Immature natural killer cell (primary cell): ENCODE measurements around the gene EDN3. TPM values are rescaled to one million over a fixed set of nuclear protein-coding genes. Genes with fewer than 3 reads are reported as not detected.
"Not testable (repeated sequence)": the region's sequence is repeated elsewhere in the genome, so short reads cannot be mapped to it uniquely, and the experiment has no call there.

Source experiments
- DNase-seq, 3 donors: peaks; one replicate each; pipeline ENCODE4 v3.0.0; 2022; ENCODE audit warnings: mixed read lengths in 1 of 3
- H3K27ac Mint-ChIP-seq, 6 donors: one replicate each; pipeline ENCODE4 v1.8.0; 2020; ENCODE audit warnings: mixed read lengths in 6 of 6, mild to moderate bottlenecking in 5 of 6, inconsistent platforms in 4 of 6, moderate library complexity in 3 of 6
- H3K27me3 Mint-ChIP-seq, 3 donors: one replicate each; pipeline ENCODE4 v1.8.0; 2020 to 2021; ENCODE audit warnings: low read depth in 3 of 3, mild to moderate bottlenecking in 3 of 3, mixed read lengths in 3 of 3, moderate library complexity in 3 of 3, inconsistent platforms in 1 of 3
- H3K36me3 Mint-ChIP-seq, 3 donors: one replicate each; pipeline ENCODE4 v1.8.0; 2020; ENCODE audit warnings: mixed read lengths in 3 of 3, inconsistent platforms in 2 of 3, mild to moderate bottlenecking in 2 of 3
- H3K4me1 Mint-ChIP-seq, 2 donors: one replicate each; pipeline ENCODE4 v1.8.0; 2020; ENCODE audit warnings: inconsistent platforms in 2 of 2, mild to moderate bottlenecking in 2 of 2, mixed read lengths in 2 of 2, moderate library complexity in 1 of 2
- H3K4me3 Mint-ChIP-seq, 5 donors: one replicate each; pipeline ENCODE4 v1.8.0; 2020; ENCODE audit warnings: mild to moderate bottlenecking in 5 of 5, mixed read lengths in 5 of 5, inconsistent platforms in 3 of 5, moderate library complexity in 3 of 5
- H3K9me3 Mint-ChIP-seq, 6 donors: one replicate each; pipeline ENCODE4 v1.8.0; 2020; ENCODE audit warnings: mild to moderate bottlenecking in 6 of 6, mixed read lengths in 6 of 6, inconsistent platforms in 4 of 6, moderate library complexity in 3 of 6
- polyA plus RNA-seq, 3 donors: library from polyadenylated mRNA; unstranded; fragments of 300-500 nt; fragmentation: Illumina TruSeq; gene quantifications; one replicate each; pipeline ENCODE4 v1.2.3, GENCODE V29; 2021

The EDN3 gene
- polyA plus RNA-seq, 3 donors from 2014 or later, result not detected

DNA sequence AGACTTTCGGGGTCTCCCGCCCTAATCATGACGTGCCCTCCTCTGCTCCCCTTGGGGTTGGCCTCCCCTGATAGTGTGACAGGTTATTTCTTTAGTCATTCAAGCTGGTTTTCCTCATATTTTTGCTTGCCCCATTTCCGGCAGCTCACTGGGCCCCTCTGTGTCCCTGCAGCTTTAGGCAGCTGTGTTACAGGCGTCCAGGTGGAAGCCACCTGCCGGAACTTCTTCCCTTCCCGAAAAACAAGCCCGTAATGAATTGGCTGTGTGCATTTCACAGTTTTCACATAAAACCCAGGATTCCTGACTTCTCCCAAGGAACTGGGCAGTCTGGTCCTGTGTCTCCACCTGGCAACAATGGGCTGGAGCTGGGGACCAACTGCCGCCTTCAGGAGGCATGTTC is 52.6 kb downstream of the EDN3 start:
- no peak overlapping the region for H3K27ac Mint-ChIP-seq

GRCh38 chr20:59354460-59354859 is 54.0 kb downstream of the EDN3 start:
- Mint-ChIP-seq H3K27ac (no peak overlapping the region), H3K9me3 (no peaks in the 10 kb centered on the region), H3K27me3 (no peaks in the 10 kb centered on the region), H3K4me1 (no peaks in the 10 kb centered on the region), H3K36me3 (no peaks in the 10 kb centered on the region), H3K4me3 (no peak overlapping the region)
- DNase-seq, result no peak

More for the DNA sequence above, 52.6 kb downstream of the EDN3 start:
- Mint-ChIP-seq H3K36me3 (no peaks in the 10 kb centered on the region), H3K27me3 (no peaks in the 10 kb centered on the region), H3K4me3 (no peak overlapping the region), H3K9me3 (no peaks in the 10 kb centered on the region), H3K4me1 (no peaks in the 10 kb centered on the region)
- DNase-seq, result no peak

GRCh38 chr20:59355242-59355641 is 54.8 kb downstream of the EDN3 start:
- no peak for DNase-seq
- Mint-ChIP-seq H3K9me3 (no peaks in the 10 kb centered on the region), H3K4me1 (no peaks in the 10 kb centered on the region), H3K36me3 (no peaks in the 10 kb centered on the region), H3K4me3 (no peak overlapping the region), H3K27ac (no peak overlapping the region), H3K27me3 (no peaks in the 10 kb centered on the region)

DNA sequence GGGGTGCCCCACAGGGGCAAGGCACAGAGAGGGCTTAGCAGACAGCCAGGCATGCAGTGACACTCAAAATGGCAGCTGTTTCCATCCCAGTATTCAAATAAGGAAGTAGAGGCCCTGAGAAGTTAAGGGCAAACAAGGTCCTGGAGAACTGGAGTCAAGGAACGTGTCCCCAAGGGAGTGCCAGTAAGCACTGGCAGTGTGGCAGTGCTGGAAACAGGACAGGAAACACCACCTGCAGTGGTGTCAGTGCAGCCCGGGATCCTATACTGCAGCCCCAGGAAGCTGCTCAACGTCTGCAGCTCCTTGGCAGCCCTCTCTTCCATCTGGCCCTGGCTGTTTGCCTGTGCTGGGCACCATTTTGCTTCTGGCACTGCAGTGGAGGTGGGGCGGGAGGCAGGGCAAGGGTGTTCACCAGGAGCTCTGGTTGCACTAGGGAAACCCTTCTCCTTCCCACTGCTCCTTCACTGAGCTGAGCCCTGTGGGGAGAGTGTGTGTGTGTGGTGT is 56.3 kb downstream of the EDN3 start:
- no peak for DNase-seq
- Mint-ChIP-seq H3K36me3 (no peaks in the 10 kb centered on the region), H3K4me3 (no peak overlapping the region), H3K9me3 (no peaks in the 10 kb centered on the region), H3K4me1 (no peaks in the 10 kb centered on the region), H3K27me3 (peaks cover 0 to 4% (median 0%) of the 10 kb centered on the region in 3 donors), H3K27ac (no peak overlapping the region)

DNA sequence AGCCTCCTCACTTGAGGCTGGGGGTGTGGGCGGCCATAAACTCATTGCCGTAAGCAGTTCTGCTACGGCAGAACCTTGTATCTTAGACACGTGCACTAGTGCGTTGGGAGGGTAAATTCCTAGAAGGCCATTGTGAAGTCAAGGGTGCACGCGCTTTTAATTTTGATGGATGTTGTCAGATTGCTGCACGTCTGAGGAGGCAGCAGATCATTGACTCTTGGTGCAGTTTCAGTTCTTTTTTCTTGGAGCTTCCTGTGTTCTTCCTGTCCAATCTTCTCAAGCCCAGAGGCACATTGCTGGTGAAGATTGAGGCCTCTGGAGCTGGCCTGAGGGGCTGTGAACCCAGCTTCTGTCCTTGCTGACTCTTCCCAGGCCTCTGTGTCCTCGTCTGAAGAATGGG is 58.4 kb downstream of the EDN3 start:
- H3K4me1 Mint-ChIP-seq, H3K27me3 Mint-ChIP-seq, H3K4me3 Mint-ChIP-seq, H3K9me3 Mint-ChIP-seq, H3K27ac Mint-ChIP-seq, DNase-seq, H3K36me3 Mint-ChIP-seq: not testable (repeated sequence)

DNA sequence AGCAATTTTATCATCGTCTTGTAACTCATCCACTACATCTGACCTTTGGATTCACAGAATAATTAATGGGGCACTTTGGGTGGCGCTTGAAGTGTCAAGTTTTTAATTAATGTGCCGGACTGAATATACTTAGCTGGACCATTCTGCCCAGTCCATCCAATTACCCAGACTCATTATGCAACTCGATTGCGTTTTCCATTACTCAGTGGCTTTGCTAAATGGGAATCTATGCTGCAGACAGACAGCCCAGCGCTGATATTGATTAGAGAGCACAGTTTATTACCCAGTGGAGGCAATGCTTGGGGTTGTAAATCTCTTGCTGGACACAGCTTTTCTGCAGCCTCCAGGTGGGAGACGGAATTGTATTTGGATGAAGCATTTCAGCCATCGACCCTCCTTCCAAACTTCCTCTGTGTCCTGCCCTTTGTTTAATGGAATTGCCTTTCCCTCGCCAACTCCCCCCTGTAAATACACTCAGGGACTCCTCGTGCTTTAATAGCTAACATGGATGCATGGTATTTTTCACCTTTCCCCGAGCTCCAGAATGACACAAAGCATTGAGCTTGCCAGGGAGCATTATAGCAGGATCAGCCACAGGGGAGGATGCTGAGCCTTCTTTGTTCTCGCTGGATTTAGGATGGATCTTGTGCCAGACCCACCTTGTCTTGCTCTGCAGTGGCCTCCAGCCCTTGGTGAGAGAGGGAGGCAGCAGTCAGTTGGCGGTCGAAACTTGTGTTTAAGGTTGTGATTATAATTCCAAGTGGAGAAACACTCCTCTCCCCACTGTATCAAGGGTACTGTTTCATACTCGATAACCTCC is 59.7 kb downstream of the EDN3 start:
- no peaks in the 10 kb centered on the region for H3K9me3 Mint-ChIP-seq
- no peak for DNase-seq
- H3K4me1 Mint-ChIP-seq, result no peaks in the 10 kb centered on the region
- H3K4me3 Mint-ChIP-seq, result no peak overlapping the region
- no peaks in the 10 kb centered on the region for H3K36me3 Mint-ChIP-seq
- no peak overlapping the region for H3K27ac Mint-ChIP-seq
- peaks cover 0 to 7% (median 0%) of the 10 kb centered on the region in 3 donors for H3K27me3 Mint-ChIP-seq

DNA sequence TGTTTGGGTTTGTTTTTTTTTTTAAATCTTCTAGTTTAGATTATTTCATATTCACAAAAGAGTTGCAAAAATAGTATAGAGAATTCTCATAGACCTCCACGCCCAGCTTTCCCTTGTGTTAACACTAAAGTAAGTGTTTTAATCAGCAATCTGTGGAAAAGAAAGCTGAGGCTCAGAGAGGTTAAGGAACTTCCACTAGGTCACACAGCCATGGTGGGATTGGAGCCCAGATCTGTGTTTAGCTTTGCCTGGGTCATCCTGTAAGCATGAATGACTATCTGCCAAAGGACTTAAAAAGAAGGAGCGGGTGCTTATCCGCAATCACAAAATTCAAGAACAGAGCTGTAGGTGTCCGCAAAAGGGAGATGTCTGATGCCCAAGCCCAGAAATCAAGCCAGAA is 60.5 kb downstream of the EDN3 start:
- no peak for DNase-seq
- no peak overlapping the region for H3K4me3 Mint-ChIP-seq
- no peaks in the 10 kb centered on the region for H3K36me3 Mint-ChIP-seq
- no peaks in the 10 kb centered on the region for H3K4me1 Mint-ChIP-seq
- H3K9me3 Mint-ChIP-seq, result no peaks in the 10 kb centered on the region
- peaks cover 0 to 7% (median 0%) of the 10 kb centered on the region in 3 donors for H3K27me3 Mint-ChIP-seq
- H3K27ac Mint-ChIP-seq, result no peak overlapping the region

DNA sequence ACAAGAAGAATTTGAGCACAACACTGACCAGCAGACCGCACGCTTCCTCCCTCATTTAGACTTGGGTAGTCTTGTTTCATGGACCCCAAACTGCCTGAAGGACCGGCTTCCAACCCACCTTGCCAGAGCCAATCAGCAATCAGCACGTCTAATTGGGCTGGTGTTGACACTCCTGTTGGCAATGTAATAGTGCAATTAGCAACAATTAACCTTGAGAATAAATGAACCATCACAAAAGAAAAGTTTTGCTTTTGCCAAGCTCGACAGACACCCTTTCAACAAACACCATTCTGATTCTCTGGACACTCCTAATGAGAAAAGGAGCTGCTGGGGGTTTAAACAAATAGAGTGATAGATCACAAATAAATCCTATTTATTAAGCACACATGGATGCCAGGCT is 61.0 kb downstream of the EDN3 start:
- no peaks in the 10 kb centered on the region for H3K4me1 Mint-ChIP-seq

DNA sequence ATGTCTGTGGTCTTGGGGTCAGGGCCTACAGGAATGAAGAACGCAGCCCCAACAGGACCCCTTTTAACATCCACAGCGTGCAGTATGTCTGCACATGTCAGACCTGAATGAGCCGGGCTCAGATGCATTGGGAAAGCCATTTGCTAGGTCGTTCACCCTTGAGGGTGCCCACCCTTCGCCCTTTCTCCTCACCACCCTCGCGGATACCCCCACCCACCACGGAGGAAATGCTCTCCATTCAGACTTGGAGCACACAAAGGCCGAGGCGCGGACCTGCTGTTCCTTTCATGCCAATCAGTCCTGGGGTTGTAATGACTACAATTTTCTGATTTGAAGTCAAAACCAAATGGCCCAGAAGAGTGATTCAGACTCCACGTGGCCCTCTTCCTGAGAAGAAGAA is 62.7 kb downstream of the EDN3 start:
- H3K27me3 Mint-ChIP-seq, result peaks cover 0 to 7% (median 2%) of the 10 kb centered on the region in 3 donors
- no peak overlapping the region for H3K4me3 Mint-ChIP-seq
- no peaks in the 10 kb centered on the region for H3K4me1 Mint-ChIP-seq
- no peaks in the 10 kb centered on the region for H3K36me3 Mint-ChIP-seq
- H3K27ac Mint-ChIP-seq, result no peak overlapping the region
- DNase-seq, result no peak
- no peaks in the 10 kb centered on the region for H3K9me3 Mint-ChIP-seq

More for the DNA sequence above, 61.0 kb downstream of the EDN3 start:
- Mint-ChIP-seq H3K9me3 (no peaks in the 10 kb centered on the region), H3K4me3 (no peak overlapping the region), H3K36me3 (no peaks in the 10 kb centered on the region), H3K27ac (no peak overlapping the region), H3K27me3 (peaks cover 0 to 7% (median 0%) of the 10 kb centered on the region in 3 donors)
- DNase-seq, result no peak

DNA sequence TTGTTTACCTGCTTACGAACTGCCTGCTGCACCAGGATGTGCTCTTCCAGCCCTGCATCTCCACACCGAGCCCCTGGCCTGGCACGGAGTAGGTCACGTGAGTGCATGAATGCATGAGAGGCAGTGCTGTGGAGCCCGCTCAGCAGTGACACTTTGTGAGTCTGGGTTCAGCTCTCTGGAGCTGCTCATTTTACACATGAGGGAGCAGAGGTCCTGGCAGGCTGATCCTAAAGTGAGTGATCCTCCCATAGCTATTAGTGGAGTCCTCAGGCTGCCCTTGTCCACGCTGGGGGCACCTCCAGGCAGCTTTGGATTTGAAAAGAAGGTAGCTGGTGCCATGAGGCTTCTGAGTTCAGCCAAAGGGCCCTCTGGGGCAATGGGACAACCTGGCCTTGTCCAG is 64.2 kb downstream of the EDN3 start:
- H3K27ac Mint-ChIP-seq, result no peak overlapping the region
- no peaks in the 10 kb centered on the region for H3K36me3 Mint-ChIP-seq
- no peak for DNase-seq
- H3K4me3 Mint-ChIP-seq, result no peak overlapping the region
- no peaks in the 10 kb centered on the region for H3K9me3 Mint-ChIP-seq
- H3K27me3 Mint-ChIP-seq, result peaks cover 0 to 10% (median 2%) of the 10 kb centered on the region in 3 donors
- H3K4me1 Mint-ChIP-seq, result no peaks in the 10 kb centered on the region

DNA sequence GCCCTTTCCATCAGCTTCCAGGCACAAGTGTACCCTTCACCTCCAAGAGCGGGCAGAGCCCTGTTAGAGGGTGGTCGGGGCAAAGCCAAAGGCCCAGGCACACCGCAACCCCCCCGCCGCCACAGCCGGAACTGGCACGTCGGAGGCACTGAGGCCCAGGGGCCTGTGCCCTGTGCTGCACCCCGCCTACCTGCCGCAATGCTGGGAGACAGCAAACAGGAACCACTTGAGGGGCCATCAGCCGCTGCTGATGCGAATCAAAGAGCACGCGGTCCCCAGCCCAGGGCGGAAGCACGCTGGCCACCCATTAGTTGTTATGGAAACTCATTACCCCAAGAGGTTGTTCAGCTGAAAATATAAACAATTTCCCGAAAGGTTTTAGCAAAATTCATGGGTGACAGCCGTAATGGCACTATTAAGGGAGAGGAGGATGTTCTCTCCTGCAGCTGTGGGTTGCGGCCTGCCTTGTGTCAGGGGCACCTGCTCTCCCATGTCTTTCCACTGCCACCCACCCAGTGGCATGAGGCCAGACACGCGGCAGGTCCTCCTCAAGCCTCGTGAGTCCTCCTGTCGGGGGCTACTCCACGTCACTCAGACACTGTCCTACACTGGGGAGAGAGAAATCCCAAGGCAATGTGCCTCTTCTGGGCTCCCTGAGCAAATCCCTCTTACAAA is 65.3 kb downstream of the EDN3 start:
- Mint-ChIP-seq H3K4me3 (no peak overlapping the region), H3K27ac (no peak overlapping the region), H3K9me3 (no peaks in the 10 kb centered on the region), H3K4me1 (no peaks in the 10 kb centered on the region), H3K27me3 (peaks cover 0 to 8% (median 2%) of the 10 kb centered on the region in 3 donors), H3K36me3 (no peaks in the 10 kb centered on the region)
- DNase-seq, result no peak

GRCh38 chr20:59371431-59371830 is 71.0 kb downstream of the EDN3 start:
- Mint-ChIP-seq H3K27ac (no peak overlapping the region), H3K4me1 (no peaks in the 10 kb centered on the region), H3K27me3 (peaks cover 2 to 4% (median 3%) of the 10 kb centered on the region in 3 donors), H3K4me3 (no peak overlapping the region), H3K9me3 (no peaks in the 10 kb centered on the region), H3K36me3 (no peaks in the 10 kb centered on the region)
- DNase-seq, result no peak

GRCh38 chr20:59374261-59374660 is 73.8 kb downstream of the EDN3 start:
- H3K27me3 Mint-ChIP-seq, result peaks cover 0 to 9% (median 3%) of the 10 kb centered on the region in 3 donors
- H3K9me3 Mint-ChIP-seq, result no peaks in the 10 kb centered on the region
- H3K4me3 Mint-ChIP-seq, result no peak overlapping the region
- no peak overlapping the region for H3K27ac Mint-ChIP-seq
- no peaks in the 10 kb centered on the region for H3K36me3 Mint-ChIP-seq
- DNase-seq, result no peak
- H3K4me1 Mint-ChIP-seq, result no peaks in the 10 kb centered on the region

DNA sequence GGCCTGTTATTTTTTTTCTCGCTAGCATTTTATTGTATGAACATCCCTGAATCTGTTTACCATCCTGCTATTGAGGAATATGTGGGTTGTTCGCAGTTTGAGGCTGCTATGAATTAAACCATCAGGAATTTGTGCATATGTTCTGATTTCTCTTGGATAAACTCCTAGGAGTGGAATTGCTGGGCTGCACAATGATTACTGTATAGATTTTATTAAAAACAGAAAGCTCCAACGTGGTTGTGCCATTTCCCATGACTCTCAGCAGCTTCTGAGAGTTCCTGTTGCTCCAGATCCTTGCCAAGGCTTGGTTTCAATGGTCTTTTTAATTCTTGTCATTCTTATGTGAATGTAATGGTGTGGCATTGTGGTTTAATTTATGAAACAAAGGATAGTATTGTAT is 75.1 kb downstream of the EDN3 start:
- no peak overlapping the region for H3K4me3 Mint-ChIP-seq
- peaks cover 0 to 12% (median 3%) of the 10 kb centered on the region in 3 donors for H3K27me3 Mint-ChIP-seq
- DNase-seq, result no peak
- H3K27ac Mint-ChIP-seq, result no peak overlapping the region
- no peaks in the 10 kb centered on the region for H3K9me3 Mint-ChIP-seq
- no peaks in the 10 kb centered on the region for H3K36me3 Mint-ChIP-seq
- no peaks in the 10 kb centered on the region for H3K4me1 Mint-ChIP-seq
